Keratinocyte (primary cell): Measurements from ENCODE around the gene HS3ST2. TPM values are rescaled to one million over a fixed set of nuclear protein-coding genes. Genes with fewer than 3 reads are reported as not detected.

ENCODE experiments used
- DNase-seq: peaks from one replicate; pipeline ENCODE4 v3.0.0-alpha.2; 2011; ENCODE audit warnings: low read depth, missing footprints, low spot score
- FAIRE-seq: peaks from 2 replicates; lab custom pipeline; 2011; peaks lifted over from hg19 to GRCh38; lab: Jason Lieb, UNC
- H2AFZ ChIP-seq: 2 replicates; pipeline ENCODE4 v1.6.0; 2012; ENCODE audit warnings: low read length, control low read depth, inconsistent platforms; ENCODE audit not compliant: control insufficient read depth
- H3K27ac ChIP-seq: 2 replicates; pipeline ENCODE4 v1.5.1; 2011; ENCODE audit warnings: low read length; ENCODE audit not compliant: control insufficient read depth, insufficient read depth
- H3K27me3 ChIP-seq: 3 replicates; pipeline ENCODE4 v1.6.0; 2011; ENCODE audit warnings: low read length; ENCODE audit not compliant: control insufficient read depth, insufficient read depth; ENCODE audit errors: extremely low read depth
- H3K36me3 ChIP-seq, 2 experiments: 2 replicates in 1 of 2; 3 replicates in 1 of 2; pipeline ENCODE4 v1.5.1; 2011; ENCODE audit warnings: low read length in 2 of 2, mild to moderate bottlenecking in 1 of 2; ENCODE audit not compliant: control insufficient read depth in 2 of 2, insufficient read depth in 2 of 2; ENCODE audit errors: extremely low read depth in 1 of 2
- H3K4me1 ChIP-seq: 3 replicates; pipeline ENCODE4 v1.5.1; 2011; ENCODE audit warnings: low read length; ENCODE audit not compliant: control insufficient read depth, insufficient read depth; ENCODE audit errors: extremely low read depth
- H3K4me2 ChIP-seq: 3 replicates; pipeline ENCODE4 v1.6.0; 2011; ENCODE audit warnings: low read depth, low read length; ENCODE audit not compliant: control insufficient read depth, insufficient read depth; ENCODE audit errors: extremely low read depth
- H3K4me3 ChIP-seq, 3 experiments: fragments of 200-600 bp in 1 of 3; sonication (generic) in 1 of 3; 2 replicates in 2 of 3; 3 replicates in 1 of 3; pipeline ENCODE4 v1.5.1; 2011 to 2016; ENCODE audit warnings: low read length in 3 of 3, mild to moderate bottlenecking in 3 of 3, control low read depth in 2 of 3, inconsistent platforms in 1 of 3, low read depth in 1 of 3, mixed read lengths in 1 of 3, mixed run types in 1 of 3, moderate library complexity in 1 of 3; ENCODE audit not compliant: control insufficient read depth in 2 of 3, insufficient read depth in 2 of 3; ENCODE audit errors: extremely low read depth in 1 of 3
- H3K79me2 ChIP-seq: 2 replicates; pipeline ENCODE4 v1.6.0; 2012; ENCODE audit warnings: low read length; ENCODE audit not compliant: control insufficient read depth, insufficient read depth
- H3K9ac ChIP-seq: 3 replicates; pipeline ENCODE4 v1.6.0; 2011; ENCODE audit warnings: low read length; ENCODE audit not compliant: control insufficient read depth, insufficient read depth; ENCODE audit errors: extremely low read depth
- H3K9me1 ChIP-seq: 3 replicates; pipeline ENCODE4 v1.6.0; 2011; ENCODE audit warnings: low read length; ENCODE audit not compliant: control insufficient read depth, insufficient read depth; ENCODE audit errors: extremely low read depth
- H3K9me3 ChIP-seq: 2 replicates; pipeline ENCODE4 v1.5.1; 2012; ENCODE audit warnings: low read depth, low read length; ENCODE audit not compliant: control insufficient read depth
- H4K20me1 ChIP-seq: 3 replicates; pipeline ENCODE4 v1.6.0; 2011; ENCODE audit warnings: low read length; ENCODE audit not compliant: control insufficient read depth, insufficient read depth; ENCODE audit errors: extremely low read depth
- CTCF ChIP-seq, 3 experiments: IDR thresholded peaks in 1 of 3; conservative IDR thresholded peaks in 1 of 3; optimal IDR thresholded peaks in 1 of 3; 2 replicates in 2 of 3; 3 replicates in 1 of 3; pipeline versions ENCODE3 to v1.5.1; 2011; ENCODE audit warnings: low read length in 3 of 3, mild to moderate bottlenecking in 3 of 3, moderate library complexity in 2 of 3, control low read depth in 1 of 3, inconsistent platforms in 1 of 3; ENCODE audit not compliant: insufficient read depth in 2 of 3; ENCODE audit errors: extremely low read depth in 1 of 3
- EZH2 ChIP-seq: IDR thresholded peaks from one replicate; pipeline ENCODE4 v1.6.1; 2012; ENCODE audit warnings: inconsistent platforms, mild to moderate bottlenecking, low read length, moderate library complexity
- dilution Hi-C: fragments of 300-500 bp; cut with MboI; formaldehyde crosslinking; loops from one replicate; pipeline ENCODE4 v1.7.0; 2020; ENCODE audit warnings: low sequenced_read_pairs; ENCODE audit not compliant: extremely low pct_ligation_motif_present
- polyA plus RNA-seq, 5 experiments: library from polyadenylated mRNA; depleted of rRNA in 3 of 5; stranded (reverse) in 3 of 5; stranded (forward) in 1 of 5; unstranded in 1 of 5; fragments of >200 nt; gene quantifications; 1 replicate in 1 of 5; 2 replicates in 3 of 5; 3 replicates in 1 of 5; pipeline versions ENCODE4 v1.2.1 to v1.2.3, GENCODE V29; 2011 to 2012; ENCODE audit warnings: missing spikeins in 2 of 5, low read depth in 1 of 5, low replicate concordance in 1 of 5

HS3ST2 gene
- polyA plus RNA-seq, 1 donor (not counting 4 experiments of a cell fraction or from before 2014, with no cell fraction given), result 6.3 TPM

GRCh38 chr16:22859925-22860324 is 46.0 kb downstream of the HS3ST2 start:
- Histone ChIP-seq H3K27ac (no peak overlapping the region), H3K27me3 (no peaks in the 10 kb centered on the region), H3K9ac (no peak overlapping the region), H4K20me1 (no peaks in the 10 kb centered on the region), H3K79me2 (no peaks in the 10 kb centered on the region), H2AFZ (no peak overlapping the region), H3K36me3 (peaks cover 3 to 5% of the 10 kb centered on the region in 2 experiments), H3K4me3 (no peak overlapping the region), H3K9me1 (no peaks in the 10 kb centered on the region), H3K4me1 (no peaks in the 10 kb centered on the region), H3K4me2 (no peak overlapping the region), H3K9me3 (no peaks in the 10 kb centered on the region)
- FAIRE-seq (no peak), DNase-seq (no peak)
- TF ChIP-seq EZH2, result no peak
- no peak for TF ChIP-seq CTCF (optimal IDR thresholded peaks at IDR 0.05 in 1 of 3, IDR thresholded peaks at IDR 0.05 in 1 of 3, conservative IDR thresholded peaks at IDR 0.05 in 1 of 3; ENCODE audit: extremely low read depth in 1 of 3, insufficient read depth in 2 of 3, low read length in 3 of 3)
- dilution Hi-C loops, result no loop called here

- no peaks in the 10 kb centered on the region for H3K9me1 ChIP-seq
- H2AFZ ChIP-seq, result no peak overlapping the region
- no peak overlapping the region for H3K4me3 ChIP-seq
- H3K4me2 ChIP-seq, result no peak overlapping the region
- FAIRE-seq (no peak), DNase-seq (no peak)
- no peak overlapping the region for H3K27ac ChIP-seq
- H3K79me2 ChIP-seq, result no peaks in the 10 kb centered on the region
- dilution Hi-C loops, result no loop called here
- no peak overlapping the region for H3K9ac ChIP-seq
- H3K4me1 ChIP-seq, result no peaks in the 10 kb centered on the region
- peaks cover 0 to 5% of the 10 kb centered on the region in 2 experiments for H3K36me3 ChIP-seq
- TF ChIP-seq CTCF (optimal IDR thresholded peaks at IDR 0.05 in 1 of 3, IDR thresholded peaks at IDR 0.05 in 1 of 3, conservative IDR thresholded peaks at IDR 0.05 in 1 of 3; ENCODE audit: extremely low read depth in 1 of 3, insufficient read depth in 2 of 3, low read length in 3 of 3) (no peak), EZH2 (no peak)
- H3K27me3 ChIP-seq, result no peaks in the 10 kb centered on the region
- no peaks in the 10 kb centered on the region for H4K20me1 ChIP-seq
- H3K9me3 ChIP-seq, result no peaks in the 10 kb centered on the region
Observed at GRCh38 chr16:22861580-22861979, 47.6 kb downstream of the HS3ST2 start.
